IPS-20b (cell line): ENCODE measurements around the gene COPZ2.
"Not testable (repeated sequence)": the region's sequence is repeated elsewhere in the genome, so short reads cannot be mapped to it uniquely, and the experiment has no call there.

ENCODE experiments used
- H3K27ac ChIP-seq: one replicate; pipeline ENCODE4 v1.5.1; 2013; ENCODE audit warnings: low read length
- H3K27me3 ChIP-seq: 2 replicates; pipeline ENCODE4 v1.6.1; 2013; ENCODE audit warnings: mild to moderate bottlenecking, low read length, inconsistent platforms; ENCODE audit not compliant: insufficient read depth
- H3K36me3 ChIP-seq: 2 replicates; pipeline ENCODE4 v1.6.1; 2013; ENCODE audit warnings: low read depth, mild to moderate bottlenecking, inconsistent platforms, low read length, moderate library complexity; ENCODE audit not compliant: insufficient read depth
- H3K4me1 ChIP-seq: 2 replicates; pipeline ENCODE4 v1.6.1; 2013; ENCODE audit warnings: mild to moderate bottlenecking, control low read depth, inconsistent platforms, low read length, moderate library complexity; ENCODE audit not compliant: insufficient read depth
- H3K4me3 ChIP-seq: 2 replicates; pipeline ENCODE4 v1.5.1; 2013; ENCODE audit warnings: mild to moderate bottlenecking, low read length, inconsistent platforms
- H3K9ac ChIP-seq: 2 replicates; pipeline ENCODE4 v1.6.1; 2013; ENCODE audit warnings: low read depth, mild to moderate bottlenecking, inconsistent platforms, low read length, moderate library complexity
- H3K9me3 ChIP-seq: 2 replicates; pipeline ENCODE4 v1.6.1; 2013; ENCODE audit warnings: mild to moderate bottlenecking, low read depth, low read length, inconsistent platforms; ENCODE audit not compliant: insufficient read depth

The COPZ2 gene

DNA sequence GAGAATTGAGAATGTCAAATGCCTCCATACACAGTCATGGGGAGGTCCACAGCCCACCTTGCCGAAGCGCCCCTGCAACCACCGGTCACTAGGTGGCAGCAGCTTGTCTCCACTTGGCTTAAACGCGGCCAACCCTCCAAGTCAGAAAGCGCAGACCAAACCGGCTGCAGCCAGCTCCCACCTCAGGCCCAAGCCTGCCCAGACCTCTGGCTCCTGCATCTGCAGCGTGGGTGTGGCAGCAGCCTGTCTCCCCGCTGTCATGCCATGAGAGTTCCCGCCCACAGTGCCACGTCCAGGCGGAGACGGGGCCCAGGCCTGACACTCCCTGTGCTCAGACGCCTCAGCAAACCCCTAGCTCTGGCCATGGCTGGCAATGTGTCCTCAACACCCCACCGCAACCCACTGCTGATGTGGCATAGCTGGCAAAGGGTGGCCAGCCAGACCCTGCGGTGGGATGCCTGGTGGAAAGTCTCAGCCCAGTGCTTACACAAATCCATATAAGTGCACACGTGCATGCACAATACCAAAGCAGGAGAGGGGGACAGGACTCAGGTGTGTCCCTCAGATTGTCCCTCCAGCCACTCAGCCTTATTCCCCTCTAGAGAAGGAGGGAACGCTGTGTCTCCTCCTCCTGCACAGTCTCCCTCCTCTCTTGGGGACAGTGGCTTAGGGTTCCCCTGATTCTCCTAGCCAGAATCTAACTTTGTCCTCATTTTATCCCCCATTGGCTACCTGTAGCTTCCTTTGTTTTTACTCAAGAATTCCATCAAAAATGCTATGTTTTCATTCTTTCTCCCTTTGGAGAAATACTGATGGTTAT is 10.9 kb downstream of the COPZ2 start:
- Histone ChIP-seq H3K9ac (no peak overlapping the region), H3K4me1 (peaks cover 14% of the 10 kb centered on the region), H3K27me3 (peaks cover 32% of the 10 kb centered on the region), H3K9me3 (no peaks in the 10 kb centered on the region), H3K4me3 (no peak overlapping the region), H3K27ac (no peak overlapping the region), H3K36me3 (no peaks in the 10 kb centered on the region)

DNA sequence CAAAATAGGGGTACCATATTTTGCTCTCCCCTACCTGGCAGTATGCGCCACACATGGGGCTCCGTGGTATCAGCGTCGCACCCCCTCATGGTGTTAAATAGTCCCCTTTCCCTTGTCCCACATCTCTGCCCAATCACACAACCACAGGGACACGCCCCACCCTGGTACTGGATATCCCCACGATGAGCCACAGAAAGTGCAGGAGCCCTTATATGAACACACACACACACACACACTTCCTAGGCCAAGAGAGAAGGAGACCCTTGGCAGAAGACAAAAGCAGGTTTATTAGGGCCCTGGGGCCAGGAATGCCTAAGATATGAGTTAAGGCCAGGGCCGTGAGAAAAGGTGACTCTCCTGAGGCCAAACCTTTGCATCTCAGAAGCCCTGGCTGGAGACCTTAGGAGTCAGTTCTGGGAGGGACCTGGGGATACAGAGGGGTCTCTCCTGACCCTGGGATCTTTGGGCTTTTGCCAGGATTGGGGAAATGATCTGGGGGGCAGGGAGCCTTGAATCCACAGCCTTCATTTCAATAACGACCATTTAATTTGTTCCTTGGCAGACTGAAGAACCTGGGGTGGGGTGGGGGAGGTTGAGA is 11.6 kb downstream of the COPZ2 start:
- Histone ChIP-seq H3K27me3 (peaks cover 32% of the 10 kb centered on the region), H3K9me3 (no peaks in the 10 kb centered on the region), H3K9ac (no peak overlapping the region), H3K27ac (no peak overlapping the region), H3K4me3 (peak overlapping the region; percentile 78; the same call in 1 of the 2 replicates), H3K36me3 (no peaks in the 10 kb centered on the region), H3K4me1 (peaks cover 14% of the 10 kb centered on the region)

DNA sequence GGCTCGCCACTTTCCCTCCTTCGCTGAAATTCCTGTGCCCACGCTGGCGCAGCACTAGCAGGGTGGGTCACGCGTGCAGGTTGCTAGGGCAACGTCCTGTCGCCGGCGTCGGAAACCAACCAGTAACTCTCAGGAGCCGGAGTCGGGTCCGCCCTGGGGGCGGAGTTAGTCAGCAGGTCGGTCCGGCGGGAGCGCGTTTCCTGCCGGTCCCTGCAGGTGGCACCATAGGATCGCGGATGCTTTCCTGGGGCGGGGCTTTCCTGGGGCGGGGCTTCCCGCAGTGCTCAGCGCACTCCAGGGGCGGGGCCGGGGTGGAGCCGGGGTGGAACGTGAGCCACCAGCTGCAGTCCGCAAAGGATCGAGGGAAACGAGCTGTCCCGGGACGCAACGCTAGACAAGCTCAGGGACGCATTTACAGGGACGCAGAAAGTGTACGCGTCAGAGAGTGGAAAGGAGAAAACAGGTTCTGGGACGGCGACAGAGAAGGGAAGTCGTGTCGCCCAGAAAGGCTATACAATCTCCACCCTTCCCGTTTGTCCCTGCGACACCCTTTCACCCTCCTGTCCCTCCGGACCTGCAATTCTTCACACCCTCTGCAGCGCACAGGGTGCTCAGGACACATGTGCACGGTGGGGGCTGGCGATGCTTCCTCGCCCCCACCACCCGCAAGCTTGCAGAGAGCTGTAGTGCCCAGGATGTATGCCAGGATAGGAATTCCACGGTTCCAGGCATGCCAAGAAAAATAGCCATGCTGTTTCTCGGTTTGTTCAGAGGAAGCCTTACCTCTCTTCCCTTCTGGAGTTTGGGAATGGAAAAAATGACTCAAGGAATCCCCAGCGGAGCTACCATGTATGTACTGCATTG is 12.3 kb downstream of the COPZ2 start:
- Histone ChIP-seq H3K27ac (no peak overlapping the region), H3K9me3 (no peaks in the 10 kb centered on the region), H3K9ac (peak overlapping the region; percentile 40; the same call in 1 of the 2 replicates), H3K36me3 (no peaks in the 10 kb centered on the region), H3K4me3 (peak overlapping the region; percentile 78), H3K27me3 (peaks cover 32% of the 10 kb centered on the region), H3K4me1 (peaks cover 14% of the 10 kb centered on the region)

DNA sequence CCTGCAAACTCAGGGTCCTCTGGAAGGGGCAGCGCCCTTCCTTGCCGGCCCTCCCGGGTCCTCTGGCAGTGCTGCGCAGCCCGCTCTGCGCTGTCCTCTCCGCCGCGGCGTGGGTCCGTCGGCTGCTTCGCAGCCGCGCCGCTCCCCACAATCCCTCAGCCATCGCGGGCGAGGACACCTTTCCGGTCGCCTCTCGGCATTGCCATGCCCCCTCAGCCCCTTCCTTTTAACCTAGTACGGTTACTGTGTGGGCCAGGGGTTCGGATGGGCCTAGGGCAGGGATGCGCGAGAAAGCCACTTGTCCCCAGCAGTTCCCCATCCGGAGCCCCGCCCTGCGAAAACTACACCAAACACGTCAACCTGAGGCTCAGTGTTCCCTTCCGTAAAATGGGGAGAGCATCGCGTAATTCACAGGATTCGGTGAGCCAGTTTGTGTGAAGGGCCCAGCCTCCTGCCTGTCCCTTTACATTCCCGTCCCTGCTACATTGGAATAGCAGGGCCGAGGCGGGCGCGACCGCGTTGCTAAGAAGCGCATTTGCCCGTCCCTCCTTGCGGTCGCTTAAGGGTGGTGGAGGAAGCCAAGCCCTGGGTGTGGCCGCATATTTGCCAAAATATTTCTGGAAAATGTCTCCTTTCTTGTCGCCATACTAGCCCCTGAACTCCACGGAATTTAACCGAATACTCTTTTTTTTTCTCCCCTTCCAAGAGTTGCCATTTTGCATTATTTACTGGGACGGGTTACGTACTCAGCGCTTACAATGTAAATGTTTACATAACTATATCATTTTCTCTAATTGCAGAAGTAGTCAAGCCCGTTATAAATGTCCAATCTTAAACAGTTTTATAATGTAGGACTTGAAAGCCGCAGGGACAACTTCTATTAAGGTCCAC is 13.2 kb downstream of the COPZ2 start:
- Histone ChIP-seq H3K36me3 (no peaks in the 10 kb centered on the region), H3K27ac (no peak overlapping the region), H3K27me3 (peaks cover 32% of the 10 kb centered on the region), H3K9me3 (no peaks in the 10 kb centered on the region), H3K9ac (no peak overlapping the region), H3K4me1 (peaks cover 14% of the 10 kb centered on the region), H3K4me3 (peak overlapping the region; percentile 70)

DNA sequence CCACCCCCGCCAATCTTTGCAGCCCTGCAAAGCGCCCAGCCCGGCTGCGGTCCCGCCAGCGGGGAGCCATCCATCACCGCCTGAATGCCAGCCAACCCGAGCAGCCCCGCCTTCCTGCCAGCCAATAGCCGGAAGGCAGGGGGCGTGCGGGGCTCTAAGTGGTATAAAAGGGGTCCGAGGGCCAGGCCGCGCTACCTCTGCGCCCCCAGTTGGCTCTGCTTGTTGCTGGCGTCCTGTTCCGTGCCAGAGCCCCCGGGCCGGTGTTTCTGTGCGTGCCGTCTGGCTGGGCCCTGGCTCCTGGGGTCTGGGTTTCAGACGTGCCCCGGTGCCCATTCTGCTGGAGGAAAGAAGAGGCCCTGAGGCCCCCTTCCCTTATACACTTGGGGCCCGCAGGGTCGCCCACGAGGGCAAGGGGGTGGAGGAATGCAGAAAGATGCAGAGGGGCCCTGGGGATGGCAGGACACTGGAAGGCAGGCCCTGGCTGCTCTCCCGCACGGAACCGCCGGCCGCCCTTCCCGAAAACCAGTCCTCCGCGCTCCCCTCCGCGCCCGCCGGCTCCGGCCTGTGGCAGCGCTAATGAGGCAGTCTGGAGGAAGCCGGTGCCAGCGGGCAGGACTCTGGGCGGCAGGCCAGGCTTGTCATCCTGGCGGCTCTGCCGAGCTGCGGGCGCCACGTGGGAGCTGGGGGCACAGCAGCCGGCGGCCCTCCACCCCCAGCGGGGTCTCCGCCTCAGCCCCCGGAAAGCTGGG is 14.0 kb downstream of the COPZ2 start:
- Histone ChIP-seq H3K4me1 (peaks cover 14% of the 10 kb centered on the region), H3K9me3 (no peaks in the 10 kb centered on the region), H3K4me3 (peak overlapping the region; percentile 70; the same call in 1 of the 2 replicates), H3K36me3 (no peaks in the 10 kb centered on the region), H3K9ac (peak overlapping the region; percentile 51; the same call in 1 of the 2 replicates), H3K27me3 (peaks cover 32% of the 10 kb centered on the region), H3K27ac (no peak overlapping the region)

DNA sequence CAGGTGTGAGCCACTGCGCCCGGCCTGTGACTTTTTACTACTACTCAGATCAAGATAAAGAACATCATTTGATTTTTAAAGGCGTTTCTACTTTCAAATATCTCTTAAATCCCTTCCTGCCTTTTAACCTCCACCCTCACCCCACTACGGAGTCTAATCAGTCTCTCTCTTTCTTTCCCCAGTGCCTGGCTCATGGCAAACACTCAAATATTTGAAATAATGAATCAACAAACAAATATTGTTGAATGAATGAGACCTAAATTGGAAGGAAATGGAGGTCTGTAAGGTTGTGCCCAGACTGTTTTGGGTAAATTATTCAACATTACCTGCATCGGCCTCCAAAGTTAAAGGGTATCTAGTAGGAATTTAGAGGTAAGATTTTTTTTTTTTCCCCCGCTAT is 14.7 kb downstream of the COPZ2 start:
- no peak overlapping the region for H3K9ac ChIP-seq
- no peaks in the 10 kb centered on the region for H3K9me3 ChIP-seq
- no peaks in the 10 kb centered on the region for H3K36me3 ChIP-seq
- H3K4me1 ChIP-seq: peaks cover 14% of the 10 kb centered on the region
- peaks cover 32% of the 10 kb centered on the region for H3K27me3 ChIP-seq
- peak overlapping the region; percentile 70; the same call in 1 of the 2 replicates for H3K4me3 ChIP-seq
- H3K27ac ChIP-seq: no peak overlapping the region

DNA sequence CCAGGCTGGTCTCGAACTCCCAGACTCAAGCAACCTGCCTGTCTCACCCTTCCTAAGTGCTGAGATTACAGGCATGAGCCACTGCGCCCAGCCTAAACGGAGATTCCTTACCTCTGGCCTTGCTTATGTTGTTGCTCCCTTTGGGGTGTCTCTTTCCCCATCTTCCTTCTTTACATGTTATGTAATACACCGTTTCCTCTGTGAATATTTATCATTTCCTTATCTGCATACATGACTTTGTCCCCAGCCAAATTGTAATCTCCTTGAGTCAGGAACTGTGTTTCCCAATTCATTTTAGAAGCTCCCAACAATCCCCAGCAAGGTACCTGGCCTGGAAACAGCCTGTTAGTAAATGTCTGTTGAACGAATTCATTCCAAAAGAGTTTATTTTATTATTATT is 15.7 kb downstream of the COPZ2 start:
- Histone ChIP-seq H3K9ac (no peak overlapping the region), H3K36me3 (no peaks in the 10 kb centered on the region), H3K4me1 (peaks cover 14% of the 10 kb centered on the region), H3K9me3 (no peaks in the 10 kb centered on the region), H3K27me3 (peaks cover 27% of the 10 kb centered on the region), H3K4me3 (no peak overlapping the region), H3K27ac (no peak overlapping the region)

- H3K9me3 ChIP-seq, H3K9ac ChIP-seq, H3K36me3 ChIP-seq, H3K4me3 ChIP-seq, H3K4me1 ChIP-seq, H3K27ac ChIP-seq: not testable (repeated sequence)
- H3K27me3 ChIP-seq: peaks cover 20% of the 10 kb centered on the region
These were observed 19.8 kb downstream of the COPZ2 start for GRCh38 chr17:48017817-48018158.

- Histone ChIP-seq H3K9me3 (no peaks in the 10 kb centered on the region), H3K27me3 (peaks cover 31% of the 10 kb centered on the region), H3K36me3 (no peaks in the 10 kb centered on the region), H3K9ac (no peak overlapping the region), H3K4me3 (no peak overlapping the region), H3K27ac (no peak overlapping the region), H3K4me1 (peaks cover 3% of the 10 kb centered on the region; the same call in 1 of the 2 replicates)
These were observed 21.5 kb downstream of the COPZ2 start for GRCh38 chr17:48016112-48016511.

GRCh38 chr17:48014595-48015111 is 22.9 kb downstream of the COPZ2 start:
- Histone ChIP-seq H3K4me3 (no peak overlapping the region), H3K36me3 (no peaks in the 10 kb centered on the region), H3K4me1 (peaks cover 4% of the 10 kb centered on the region; the same call in 1 of the 2 replicates), H3K27me3 (peaks cover 31% of the 10 kb centered on the region), H3K27ac (no peak overlapping the region), H3K9ac (no peak overlapping the region), H3K9me3 (no peaks in the 10 kb centered on the region)
